DOHH2 (cell line): ENCODE measurements around the gene MYO9A.

Experiments
- EZH2phosphoT487 ChIP-seq: fragments of 200-600 bp; sonication (generic); IDR thresholded peaks from 2 replicates; pipeline ENCODE4 v1.6.1; 2017; ENCODE audit warnings: borderline replicate concordance, mild to moderate bottlenecking, antibody characterized with exemption, low read length, moderate library complexity, mixed read lengths
- TF ChIP-seq, protein P1 (sequence below): fragments of 200-600 bp; sonication (generic); IDR thresholded peaks from one replicate; pipeline ENCODE4 v1.5.1; 2014; ENCODE audit warnings: antibody characterized with exemption, mild to moderate bottlenecking, low read depth, low read length; ENCODE audit not compliant: poor library complexity, severe bottlenecking

DNA sequence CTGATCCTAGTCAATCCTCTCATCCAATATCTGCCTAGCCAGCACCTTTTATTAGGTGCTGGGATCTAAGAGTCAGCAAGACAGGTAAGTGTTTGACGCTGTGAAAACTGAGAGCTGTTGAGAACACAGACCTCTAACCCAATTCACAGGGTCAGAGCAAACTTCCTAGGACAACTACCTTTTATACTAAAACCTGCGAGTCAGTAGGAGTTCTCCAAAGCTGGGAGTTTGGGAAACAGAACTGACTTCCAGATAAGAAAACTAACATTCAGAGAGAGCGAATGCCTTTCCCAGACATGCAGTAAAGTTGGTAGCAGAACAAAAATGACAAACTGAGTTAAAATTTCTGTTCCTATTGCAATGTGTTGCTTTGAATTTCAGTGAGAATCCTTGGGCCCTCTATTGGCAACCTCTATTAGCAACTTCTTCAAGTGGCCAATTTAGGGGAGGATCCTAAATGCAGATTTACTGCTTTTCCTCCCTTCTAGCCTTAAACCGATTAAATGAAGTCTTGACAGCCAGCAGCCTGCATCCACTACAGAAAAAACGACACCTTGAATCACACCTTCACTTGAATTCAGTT, 296.3 kb downstream of the MYO9A start:
- TF ChIP-seq, protein P1, sequence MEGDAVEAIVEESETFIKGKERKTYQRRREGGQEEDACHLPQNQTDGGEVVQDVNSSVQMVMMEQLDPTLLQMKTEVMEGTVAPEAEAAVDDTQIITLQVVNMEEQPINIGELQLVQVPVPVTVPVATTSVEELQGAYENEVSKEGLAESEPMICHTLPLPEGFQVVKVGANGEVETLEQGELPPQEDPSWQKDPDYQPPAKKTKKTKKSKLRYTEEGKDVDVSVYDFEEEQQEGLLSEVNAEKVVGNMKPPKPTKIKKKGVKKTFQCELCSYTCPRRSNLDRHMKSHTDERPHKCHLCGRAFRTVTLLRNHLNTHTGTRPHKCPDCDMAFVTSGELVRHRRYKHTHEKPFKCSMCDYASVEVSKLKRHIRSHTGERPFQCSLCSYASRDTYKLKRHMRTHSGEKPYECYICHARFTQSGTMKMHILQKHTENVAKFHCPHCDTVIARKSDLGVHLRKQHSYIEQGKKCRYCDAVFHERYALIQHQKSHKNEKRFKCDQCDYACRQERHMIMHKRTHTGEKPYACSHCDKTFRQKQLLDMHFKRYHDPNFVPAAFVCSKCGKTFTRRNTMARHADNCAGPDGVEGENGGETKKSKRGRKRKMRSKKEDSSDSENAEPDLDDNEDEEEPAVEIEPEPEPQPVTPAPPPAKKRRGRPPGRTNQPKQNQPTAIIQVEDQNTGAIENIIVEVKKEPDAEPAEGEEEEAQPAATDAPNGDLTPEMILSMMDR, result no peak
- no peak for TF ChIP-seq EZH2phosphoT487
